Gastrocnemius medialis (tissue), 4 donors: ENCODE measurements around the gene ZNF217.

Experiments used
- CTCF ChIP-seq, 5 experiments: fragments of 450-650 bp in 3 of 5; fragments of 200-600 bp in 2 of 5; sonication (generic) in 2 of 5; IDR thresholded peaks in 4 of 5; conservative IDR thresholded peaks in 1 of 5; 1 replicate in 4 of 5; 2 replicates in 1 of 5; pipeline ENCODE4 v1.5.1; 2016 to 2019; ENCODE audit warnings: antibody characterized with exemption in 5 of 5, mild to moderate bottlenecking in 3 of 5, moderate library complexity in 3 of 5
- POLR2A ChIP-seq, 2 donors: fragments of 450-650 bp; IDR thresholded peaks; one replicate each; pipeline ENCODE4 v1.6.1; 2017; ENCODE audit warnings: antibody characterized with exemption in 2 of 2, mild to moderate bottlenecking in 2 of 2, moderate library complexity in 2 of 2

DNA sequence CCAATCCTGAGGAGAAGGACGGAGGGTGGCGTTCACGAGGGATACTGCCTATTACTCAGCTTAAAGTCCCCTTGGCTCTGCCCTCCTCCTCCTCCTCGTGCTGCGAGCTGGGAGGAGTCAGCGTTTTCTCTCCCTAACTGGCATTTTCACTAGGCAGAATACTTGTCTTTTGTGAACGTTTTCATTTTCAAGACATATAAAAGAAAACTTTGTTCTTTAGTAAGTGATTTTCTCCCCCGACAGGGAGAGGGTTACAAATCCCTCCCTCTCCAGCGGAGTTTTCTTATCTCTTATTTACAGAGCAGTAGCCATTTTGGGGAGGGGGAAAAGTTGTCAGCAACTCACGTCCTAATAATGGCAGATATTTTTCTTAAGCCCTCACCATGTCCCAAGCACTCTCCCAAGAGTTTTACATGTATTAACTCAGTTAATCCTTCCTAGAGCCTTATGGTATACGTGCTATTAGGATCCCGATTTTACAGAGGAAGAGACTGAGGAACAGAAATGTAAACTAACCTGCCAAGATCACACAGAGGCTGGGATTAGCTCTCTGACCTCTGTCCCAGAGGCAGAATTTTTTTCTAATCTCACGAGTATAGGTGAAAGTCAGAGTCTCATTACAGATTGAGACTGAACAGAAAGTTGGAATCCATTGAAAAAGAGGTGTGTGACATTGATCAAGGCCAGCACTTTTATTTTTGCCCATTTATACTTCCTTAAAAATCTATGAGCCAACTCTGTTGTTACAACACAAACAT is 30.0 kb upstream of the ZNF217 start:
- TF ChIP-seq POLR2A (IDR thresholded peaks at IDR 0.05) (peak; percentile 3 to 56), CTCF (IDR thresholded peaks at IDR 0.05 in 4 of 5, conservative IDR thresholded peaks at IDR 0.05 in 1 of 5) (no peak)
